K562 (cell line): ENCODE measurements around the gene RECK. TPM values are rescaled to one million over a fixed set of nuclear protein-coding genes. Genes with fewer than 3 reads are reported as not detected.
A peak's percentile ranks its signal among the peaks of the same experiment; 100 is the strongest.

ENCODE experiments used
- ATAC-seq: fragments of 200-7000 bp; cut with Tn5 transposase; 3 replicates; pipeline ENCODE4 v1.9.1; 2020; ENCODE audit warnings: moderate library complexity
- BruUV-seq: library from RNA; stranded (reverse); fragments of 400-500 nt; replicated peaks from 2 replicates; lab custom pipeline; 2021; lab: Mats Ljungman, UMichigan
- CTCF ChIA-PET: fragments of 300-600 bp; formaldehyde crosslinking; extraction: SDS; loops from one replicate; lab custom pipeline; 2021; ENCODE audit warnings: low intra/inter-chr PET ratio; lab: Yijun Ruan, JAX
- POLR2A ChIA-PET: fragments of 300-600, 350-650 bp; sonication (Branson Sonifier 250); formaldehyde crosslinking; extraction: SDS; loops from one replicate; lab custom pipeline; 2021; ENCODE audit warnings: antibody characterized with exemption, inconsistent platforms; lab: Yijun Ruan, JAX
- DNase-seq, 4 experiments: peaks; one replicate each; pipeline versions ENCODE4 v3.0.0 to v3.0.0-alpha.2; 2011 to 2018; ENCODE audit warnings: low spot score in 3 of 4, mixed read lengths in 3 of 4; ENCODE audit errors: extremely low read depth in 1 of 4
- FAIRE-seq: peaks from 2 replicates; lab custom pipeline; 2011; peaks lifted over from hg19 to GRCh38; lab: Jason Lieb, UNC
- H2AFZ ChIP-seq: 2 replicates; pipeline ENCODE4 v1.6.0; 2011; ENCODE audit warnings: low read depth, low read length, control low read depth, inconsistent platforms
- H3K27ac ChIP-seq: fragments of 200-600 bp; 3 replicates; pipeline ENCODE4 v1.8.0; 2011; ENCODE audit warnings: low read depth, mild to moderate bottlenecking, control low read depth, inconsistent platforms, low read length, moderate library complexity, mixed read lengths; ENCODE audit errors: extremely low read depth
- H3K27me3 ChIP-seq, 2 experiments: fragments of 300-600 bp in 1 of 2; 2 replicates in 1 of 2; 3 replicates in 1 of 2; pipeline versions ENCODE4 v1.6.0 to v1.8.0; 2011; ENCODE audit warnings: inconsistent platforms in 2 of 2, low read length in 2 of 2, mild to moderate bottlenecking in 1 of 2, mixed read lengths in 1 of 2, moderate library complexity in 1 of 2; ENCODE audit not compliant: control insufficient read depth in 2 of 2, insufficient read depth in 2 of 2
- H3K36me3 ChIP-seq: fragments of 300-600 bp; 3 replicates; pipeline ENCODE4 v1.8.0; 2011; ENCODE audit warnings: mild to moderate bottlenecking, low read length, inconsistent platforms; ENCODE audit not compliant: control insufficient read depth, insufficient read depth
- H3K4me1 ChIP-seq, 2 experiments: fragments of 200-600 bp in 1 of 2; replicated peaks in 1 of 2; 2 replicates in 1 of 2; 3 replicates in 1 of 2; pipeline versions ENCODE4 v1.5.1 to v1.8.0; 2011; ENCODE audit warnings: inconsistent platforms in 2 of 2, low read length in 2 of 2, mild to moderate bottlenecking in 1 of 2, mixed read lengths in 1 of 2, moderate library complexity in 1 of 2; ENCODE audit not compliant: control insufficient read depth in 2 of 2, insufficient read depth in 2 of 2
- H3K4me2 ChIP-seq: 2 replicates; pipeline ENCODE4 v1.6.1; 2011; ENCODE audit warnings: low read length, control low read depth, inconsistent platforms, mixed read lengths; ENCODE audit not compliant: insufficient read depth
- H3K4me3 ChIP-seq: fragments of 200-600 bp; sonication (generic), shearing (Covaris generic); 2 replicates; pipeline ENCODE4 v1.5.1; 2016; ENCODE audit warnings: control low read depth, inconsistent platforms
- H3K79me2 ChIP-seq: fragments of 200-600 bp; 3 replicates; pipeline ENCODE4 v1.8.0; 2011; ENCODE audit warnings: low read length, inconsistent platforms; ENCODE audit not compliant: control insufficient read depth, insufficient read depth
- H3K9ac ChIP-seq, 2 experiments: 2 replicates each; pipeline versions ENCODE4 v1.6.0 to v1.6.1; 2011; ENCODE audit warnings: low read depth in 2 of 2, low read length in 2 of 2, control low read depth in 1 of 2, inconsistent platforms in 1 of 2, mild to moderate bottlenecking in 1 of 2, mixed read lengths in 1 of 2; ENCODE audit not compliant: insufficient read depth in 1 of 2
- H3K9me1 ChIP-seq: one replicate; pipeline ENCODE4 v1.6.0; 2011; ENCODE audit warnings: inconsistent platforms, mild to moderate bottlenecking, low read length, moderate library complexity; ENCODE audit not compliant: control insufficient read depth, insufficient read depth
- H3K9me3 ChIP-seq: replicated peaks from 2 replicates; pipeline ENCODE4 v1.5.1; 2011; ENCODE audit warnings: low read depth, low read length, inconsistent platforms; ENCODE audit not compliant: control insufficient read depth, insufficient read depth
- H4K20me1 ChIP-seq: replicated peaks from 2 replicates; pipeline ENCODE4 v1.6.1; 2011; ENCODE audit warnings: low read length, inconsistent platforms, mixed read lengths; ENCODE audit not compliant: control insufficient read depth, insufficient read depth
- CEBPB ChIP-seq: fragments of 450-650 bp; IDR thresholded peaks from 2 replicates; pipeline ENCODE4 v1.6.1; 2016; ENCODE audit warnings: missing genetic modification characterization, missing compliant biosample characterization
- CEBPG ChIP-seq, 3 experiments: fragments of 200-800 bp in 1 of 3; sonication (Bioruptor generic) in 1 of 3; sonication (generic) in 1 of 3; formaldehyde crosslinking in 1 of 3; IDR thresholded peaks in 2 of 3; conservative IDR thresholded peaks in 1 of 3; 2 replicates each; pipeline versions ENCODE4 v1.6.1 to v1.8.0; 2016 to 2022; ENCODE audit warnings: missing compliant biosample characterization in 2 of 3, missing genetic modification characterization in 2 of 3, mild to moderate bottlenecking in 1 of 3, missing genetic modification reagents in 1 of 3
- ELK1 ChIP-seq: sonication (generic); formaldehyde crosslinking; IDR thresholded peaks from 2 replicates; pipeline ENCODE4 v1.8.1; 2022; ENCODE audit warnings: missing genetic modification reagents
- HES1 ChIP-seq: fragments of 450-650 bp; IDR thresholded peaks from 2 replicates; pipeline ENCODE4 v1.6.1; 2016; ENCODE audit warnings: low read depth, mild to moderate bottlenecking, moderate library complexity
- NR2C1 ChIP-seq, 2 experiments: fragments of 450-650 bp; IDR thresholded peaks; 2 replicates each; pipeline ENCODE4 v1.6.1; 2017; ENCODE audit warnings: mild to moderate bottlenecking in 2 of 2, antibody characterized with exemption in 1 of 2, inconsistent platforms in 1 of 2, missing compliant biosample characterization in 1 of 2, missing genetic modification characterization in 1 of 2
- RCOR1 ChIP-seq, 2 experiments: IDR thresholded peaks; 2 replicates each; pipeline ENCODE4 v1.6.1; 2012; ENCODE audit warnings: low read depth in 2 of 2, low read length in 2 of 2, borderline replicate concordance in 1 of 2, improper control_type of control experiment in 1 of 2
- WGBS: fragments of 100-300 bp; shearing (Covaris generic); methylation state at CpG from one replicate; pipeline ENCODE4 v1.1.6; 2016; ENCODE audit warnings: low coverage, mixed read lengths; ENCODE audit not compliant: insufficient coverage; ENCODE audit errors: missing lambda C conversion rate; 5-methylcytosine and 5-hydroxymethylcytosine counted together
- in situ Hi-C: fragments of 300-500 bp; cut with MboI; formaldehyde crosslinking; loops from 4 replicates; pipeline ENCODE4 v1.15.0; 2018; ENCODE audit warnings: inconsistent platforms, mixed read lengths
- intact Hi-C: fragments of 100-400 bp; cut with micrococcal nuclease; formaldehyde crosslinking; loops from 2 replicates; pipeline ENCODE4 v1.14.2; 2022
- polyA plus RNA-seq, 8 experiments: library from polyadenylated mRNA; depleted of rRNA in 4 of 8; stranded (reverse) in 5 of 8; unstranded in 3 of 8; fragments of >200 nt; fragmentation: Nextera tagmentation in 2 of 8; fragmentation: Illumina TruSeq in 1 of 8; extraction: Ambion mirVana in 2 of 8; extraction: Trizol in 1 of 8; gene quantifications; 2 replicates each; pipeline versions ENCODE4 v1.2.1 to v1.2.3, GENCODE V29; 2011 to 2014; ENCODE audit warnings: inconsistent platforms in 1 of 8, missing spikeins in 1 of 8
- total RNA-seq, 7 experiments: library from RNA; depleted of rRNA in 6 of 7; stranded (reverse); fragments of >200 nt in 6 of 7; fragmentation: Illumina TruSeq in 2 of 7; extraction: Trizol in 2 of 7; gene quantifications; 2 replicates each; pipeline versions ENCODE4 v1.2.1 to v1.2.3, GENCODE V29; 2011 to 2021; ENCODE audit warnings: low replicate concordance in 1 of 7

The RECK gene
- total and polyA plus RNA-seq, 9 of the 15 experiments (the other 6 are each of a cell fraction or from before 2014, with no cell fraction given) = 0.04 to 0.36 (median 0.16) TPM

DNA sequence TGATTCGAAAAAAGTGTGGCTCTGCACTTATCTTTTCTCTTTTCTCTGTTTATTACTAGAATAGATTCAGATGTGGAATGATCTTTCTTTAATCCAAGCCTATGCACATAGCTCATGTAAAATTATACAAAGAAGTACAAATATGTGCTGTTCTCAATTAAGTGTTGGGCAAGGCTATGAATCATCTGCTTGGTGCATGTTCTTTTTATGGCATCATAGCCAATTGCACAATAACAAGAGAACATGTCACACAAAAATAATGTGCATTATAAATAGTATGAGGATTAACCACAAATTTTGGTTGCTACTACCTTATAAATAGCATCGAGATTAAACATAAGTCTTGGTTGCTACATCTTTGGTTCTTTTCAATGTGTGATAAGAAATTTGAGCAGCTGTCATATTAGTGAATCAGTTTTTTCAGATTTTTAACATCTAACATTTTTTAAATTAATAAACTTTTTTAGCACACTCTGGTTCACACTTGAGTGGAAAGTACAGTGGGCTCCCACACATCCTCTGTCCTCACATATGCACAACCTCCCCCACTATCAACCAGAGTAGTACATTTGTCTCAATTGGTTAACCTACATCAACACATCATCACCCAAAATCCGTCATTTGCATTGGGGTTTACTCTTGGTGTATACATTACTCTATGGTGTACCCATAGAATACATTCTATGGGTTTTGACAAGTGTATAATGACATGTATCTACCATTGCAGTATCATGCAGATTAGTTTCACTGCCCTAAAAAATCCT, 6.8 kb upstream of the RECK start:
- Histone ChIP-seq H4K20me1 (no peaks in the 10 kb centered on the region), H3K36me3 (no peaks in the 10 kb centered on the region), H3K79me2 (no peaks in the 10 kb centered on the region), H3K9me3 (0 out of 2 replicates have a peak, but pooled peaks cover 1% of the 10 kb centered on the region), H3K27ac (no peak overlapping the region), H3K9me1 (no peaks in the 10 kb centered on the region), H2AFZ (no peak overlapping the region), H3K4me1 (no peaks in the 10 kb centered on the region), H3K9ac (no peak overlapping the region), H3K4me3 (no peak overlapping the region), H3K27me3 (no peaks in the 10 kb centered on the region; a peak in 2 of 5 replicates), H3K4me2 (no peak overlapping the region)
- 0% methylated on average over 3 of the region's 3 CpGs for WGBS
- DNase-seq (no peak), ATAC-seq (no peak), FAIRE-seq (no peak)
- no TSS peak for BruUV-seq
- ChIA-PET POLR2A (interaction anchor here (0.7 kb wide), 1 partner anchor 54 kb away, joined by 3 read pairs; no protein-coding TSS in a partner anchor), CTCF (no interaction called here)
- intact Hi-C loops = no loop called here
- in situ Hi-C loops = no loop called here
- no peak for TF ChIP-seq ELK1 (CRISPR knock-in tag)
- TF ChIP-seq CEBPB = 0 out of 2 replicates have a peak, but pooled peaks have one; percentile 40
- no peak for TF ChIP-seq RCOR1 (IDR thresholded peaks at IDR 0.05; ENCODE audit: borderline replicate concordance in 1 of 2, low read depth in 2 of 2, low read length in 2 of 2)
- TF ChIP-seq NR2C1 (IDR thresholded peaks at IDR 0.05) = no peak
- TF ChIP-seq NR2C1 (tag; IDR thresholded peaks at IDR 0.05) = no peak
- no peak for TF ChIP-seq CEBPG (CRISPR knock-in tag; IDR thresholded peaks at IDR 0.05)
- TF ChIP-seq CEBPG (tag; conservative IDR thresholded peaks at IDR 0.05 in 1 of 2, IDR thresholded peaks at IDR 0.05 in 1 of 2) = peak; percentile 14 to 40; a peak in 1 of 4 replicates
- no peak for TF ChIP-seq HES1
